Measurements from ENCODE around the gene PCGF3.
A peak's percentile ranks its signal among the peaks of the same experiment; 100 is the strongest.
"Not testable (repeated sequence)": the region's sequence is repeated elsewhere in the genome, so short reads cannot be mapped to it uniquely, and the experiment has no call there.

PCGF3 gene

GRCh38 chr4:666822-667544, 38.6 kb upstream of the PCGF3 start (continued):
- TF ChIP-seq OSR1 (CRISPR knock-in tag; IDR thresholded peaks at IDR 0.05) (no peak), ESRRG (CRISPR knock-in tag; IDR thresholded peaks at IDR 0.05) (no peak), TCF4 (CRISPR knock-in tag; IDR thresholded peaks at IDR 0.05; ENCODE audit: borderline replicate concordance) (no peak)

DNA sequence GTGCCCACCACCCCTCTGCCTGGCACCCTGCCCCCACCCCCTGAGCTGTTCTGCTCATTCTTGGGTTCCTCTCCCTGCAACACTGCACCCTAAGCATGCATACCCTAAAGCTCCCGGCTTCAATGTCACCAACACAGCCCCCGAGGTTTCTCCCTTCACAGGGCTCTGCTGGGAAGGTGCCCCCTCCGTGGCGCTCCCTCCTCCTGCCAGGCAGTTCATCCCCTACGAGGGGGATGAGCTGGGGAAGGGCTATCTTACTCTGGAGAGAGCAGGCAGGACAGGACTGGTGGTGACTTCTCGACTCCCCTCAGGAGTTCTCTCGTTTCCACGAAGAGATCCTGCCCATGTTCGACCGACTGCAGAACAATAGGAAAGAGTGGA, 38.1 kb upstream of the PCGF3 start:
- ATAC-seq: no peak; the same call in 1 of the 3 replicates
- TF ChIP-seq ZFP3 (CRISPR knock-in tag; IDR thresholded peaks at IDR 0.05) (no peak), GLIS3 (CRISPR knock-in tag; IDR thresholded peaks at IDR 0.05) (no peak), ZNF8 (CRISPR knock-in tag; IDR thresholded peaks at IDR 0.05) (no peak)
- TF ChIP-seq, protein P1, sequence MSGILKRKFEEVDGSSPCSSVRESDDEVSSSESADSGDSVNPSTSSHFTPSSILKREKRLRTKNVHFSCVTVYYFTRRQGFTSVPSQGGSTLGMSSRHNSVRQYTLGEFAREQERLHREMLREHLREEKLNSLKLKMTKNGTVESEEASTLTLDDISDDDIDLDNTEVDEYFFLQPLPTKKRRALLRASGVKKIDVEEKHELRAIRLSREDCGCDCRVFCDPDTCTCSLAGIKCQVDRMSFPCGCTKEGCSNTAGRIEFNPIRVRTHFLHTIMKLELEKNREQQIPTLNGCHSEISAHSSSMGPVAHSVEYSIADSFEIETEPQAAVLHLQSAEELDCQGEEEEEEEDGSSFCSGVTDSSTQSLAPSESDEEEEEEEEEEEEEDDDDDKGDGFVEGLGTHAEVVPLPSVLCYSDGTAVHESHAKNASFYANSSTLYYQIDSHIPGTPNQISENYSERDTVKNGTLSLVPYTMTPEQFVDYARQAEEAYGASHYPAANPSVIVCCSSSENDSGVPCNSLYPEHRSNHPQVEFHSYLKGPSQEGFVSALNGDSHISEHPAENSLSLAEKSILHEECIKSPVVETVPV (CRISPR knock-in tag; IDR thresholded peaks at IDR 0.05): no peak

- not testable (repeated sequence) for ATAC-seq
Measured at GRCh38 chr4:668219-668618, 37.4 kb upstream of the PCGF3 start.

GRCh38 chr4:669806-670559, 35.6 kb upstream of the PCGF3 start:
- ATAC-seq: not testable (repeated sequence)

DNA sequence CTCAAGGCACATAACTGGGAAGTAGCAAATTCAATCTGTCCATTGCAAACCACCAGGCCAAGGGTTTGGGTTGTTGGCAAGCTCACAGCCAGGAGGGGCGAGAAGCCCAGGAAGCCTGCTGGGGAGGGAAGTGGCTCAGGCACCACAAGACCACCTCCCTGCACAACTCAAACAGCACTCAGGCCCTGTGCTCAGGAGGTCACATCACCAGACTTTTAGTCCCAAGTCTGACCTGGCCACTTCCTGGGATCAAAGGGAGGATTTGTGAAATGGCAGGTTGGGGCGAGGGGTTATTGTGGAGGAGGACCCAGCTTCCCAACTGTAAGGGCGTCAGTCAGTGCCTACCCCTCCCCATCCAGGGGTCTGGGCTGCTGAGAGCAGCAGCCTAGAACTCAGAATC, 33.9 kb upstream of the PCGF3 start:
- no peak for TF ChIP-seq PATZ1 (CRISPR knock-in tag; IDR thresholded peaks at IDR 0.05; ENCODE audit: borderline replicate concordance)
- no peak for TF ChIP-seq ZNF8 (CRISPR knock-in tag; IDR thresholded peaks at IDR 0.05)
- TF ChIP-seq ARNTL (CRISPR knock-in tag; IDR thresholded peaks at IDR 0.05; ENCODE audit: borderline replicate concordance, low read depth): no peak
- no peak for TF ChIP-seq ZFP30 (CRISPR knock-in tag; IDR thresholded peaks at IDR 0.05)
- TF ChIP-seq, protein P2, sequence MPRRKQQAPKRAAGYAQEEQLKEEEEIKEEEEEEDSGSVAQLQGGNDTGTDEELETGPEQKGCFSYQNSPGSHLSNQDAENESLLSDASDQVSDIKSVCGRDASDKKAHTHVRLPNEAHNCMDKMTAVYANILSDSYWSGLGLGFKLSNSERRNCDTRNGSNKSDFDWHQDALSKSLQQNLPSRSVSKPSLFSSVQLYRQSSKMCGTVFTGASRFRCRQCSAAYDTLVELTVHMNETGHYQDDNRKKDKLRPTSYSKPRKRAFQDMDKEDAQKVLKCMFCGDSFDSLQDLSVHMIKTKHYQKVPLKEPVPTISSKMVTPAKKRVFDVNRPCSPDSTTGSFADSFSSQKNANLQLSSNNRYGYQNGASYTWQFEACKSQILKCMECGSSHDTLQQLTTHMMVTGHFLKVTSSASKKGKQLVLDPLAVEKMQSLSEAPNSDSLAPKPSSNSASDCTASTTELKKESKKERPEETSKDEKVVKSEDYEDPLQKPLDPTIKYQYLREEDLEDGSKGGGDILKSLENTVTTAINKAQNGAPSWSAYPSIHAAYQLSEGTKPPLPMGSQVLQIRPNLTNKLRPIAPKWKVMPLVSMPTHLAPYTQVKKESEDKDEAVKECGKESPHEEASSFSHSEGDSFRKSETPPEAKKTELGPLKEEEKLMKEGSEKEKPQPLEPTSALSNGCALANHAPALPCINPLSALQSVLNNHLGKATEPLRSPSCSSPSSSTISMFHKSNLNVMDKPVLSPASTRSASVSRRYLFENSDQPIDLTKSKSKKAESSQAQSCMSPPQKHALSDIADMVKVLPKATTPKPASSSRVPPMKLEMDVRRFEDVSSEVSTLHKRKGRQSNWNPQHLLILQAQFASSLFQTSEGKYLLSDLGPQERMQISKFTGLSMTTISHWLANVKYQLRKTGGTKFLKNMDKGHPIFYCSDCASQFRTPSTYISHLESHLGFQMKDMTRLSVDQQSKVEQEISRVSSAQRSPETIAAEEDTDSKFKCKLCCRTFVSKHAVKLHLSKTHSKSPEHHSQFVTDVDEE (CRISPR knock-in tag; IDR thresholded peaks at IDR 0.05): no peak
- no peak for TF ChIP-seq ZNF70 (CRISPR knock-in tag; IDR thresholded peaks at IDR 0.05)
- no peak for ATAC-seq

DNA sequence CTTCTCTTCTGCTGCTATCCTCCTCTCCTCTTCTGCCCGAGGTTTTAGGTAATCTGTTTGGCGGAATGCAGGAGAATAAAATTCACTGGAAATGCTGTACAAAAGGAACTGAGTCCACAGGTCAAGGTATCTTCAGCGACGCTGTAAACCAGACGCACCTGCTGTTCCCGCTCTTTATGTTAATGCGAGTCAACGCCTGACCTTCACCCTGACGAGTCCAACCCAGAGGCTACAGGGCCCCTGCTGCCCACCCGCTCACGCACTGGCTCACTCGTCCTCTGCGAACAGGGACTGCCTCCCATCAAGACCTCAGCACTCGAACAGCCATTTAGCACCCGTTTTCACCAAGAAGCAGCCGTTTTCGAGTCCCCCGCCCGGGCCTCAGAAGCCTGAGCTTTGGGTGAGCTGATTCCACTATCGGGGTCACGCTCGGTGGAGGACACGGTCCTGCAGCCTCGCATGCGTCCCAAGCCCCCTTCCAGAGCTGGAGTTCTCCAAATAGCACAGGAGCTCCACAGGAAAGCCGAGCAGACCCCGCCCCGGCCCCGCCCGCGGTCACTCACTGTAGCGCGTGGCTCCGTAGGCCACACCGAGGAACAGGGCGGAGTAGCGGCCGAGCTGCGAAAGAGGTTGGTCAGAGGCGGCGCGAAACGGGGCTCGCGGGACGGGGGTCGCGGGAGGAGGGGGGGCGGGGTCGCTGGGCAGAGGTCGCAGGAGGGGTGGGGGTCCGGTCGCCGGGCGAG, 32.1 kb upstream of the PCGF3 start:
- TF ChIP-seq GLIS3 (CRISPR knock-in tag; IDR thresholded peaks at IDR 0.05) (no peak), ZFP3 (CRISPR knock-in tag; IDR thresholded peaks at IDR 0.05) (no peak), CREB5 (CRISPR knock-in tag; IDR thresholded peaks at IDR 0.05; ENCODE audit: low read depth) (no peak), ARNTL (CRISPR knock-in tag; IDR thresholded peaks at IDR 0.05; ENCODE audit: borderline replicate concordance, low read depth) (no peak), ZC3H10 (CRISPR knock-in tag; IDR thresholded peaks at IDR 0.05) (no peak)
- TF ChIP-seq, protein P2 (CRISPR knock-in tag; IDR thresholded peaks at IDR 0.05): no peak
- peak; percentile 23 for ATAC-seq

Data from SK-N-SH treated with all-trans-retinoic acid at 6 μM for 48 hours (cell line).